OCI-LY3 (cell line): ENCODE data around the gene CDC20B.

Source experiments
- H2AFZ ChIP-seq: fragments of 200-600, 300-600 bp; shearing (Covaris generic); 2 replicates; pipeline ENCODE4 v1.6.0; 2014; ENCODE audit warnings: antibody characterized with exemption, low read depth, low read length
- H3K27ac ChIP-seq: fragments of 200-600, 300-600 bp; sonication (generic); 2 replicates; pipeline ENCODE4 v1.5.1; 2014; ENCODE audit warnings: mild to moderate bottlenecking, low read length, moderate library complexity, mixed read lengths
- H3K27me3 ChIP-seq: fragments of 200-600, 300-600 bp; sonication (generic); 2 replicates; pipeline ENCODE4 v1.6.1; 2014; ENCODE audit warnings: low read depth, low read length, mixed read lengths
- H3K36me3 ChIP-seq: fragments of 200-600, 300-600 bp; sonication (generic); replicated peaks from 2 replicates; pipeline ENCODE3; 2014; ENCODE audit warnings: low read depth, low read length, mixed read lengths
- H3K4me1 ChIP-seq: fragments of 300-600, 200-600 bp; sonication (generic); 2 replicates; pipeline ENCODE4 v1.6.1; 2014; ENCODE audit warnings: low read length, mixed read lengths
- H3K4me2 ChIP-seq: fragments of 200-600, 300-600 bp; sonication (generic); 2 replicates; pipeline ENCODE4 v1.6.1; 2014; ENCODE audit warnings: low read length, mixed read lengths
- H3K4me3 ChIP-seq: fragments of 300-600, 200-600 bp; sonication (generic); 2 replicates; pipeline ENCODE4 v1.5.1; 2014; ENCODE audit warnings: antibody characterized with exemption, mild to moderate bottlenecking, low read length, moderate library complexity
- H3K79me2 ChIP-seq: fragments of 300-600, 200-600 bp; shearing (Covaris generic); 2 replicates; pipeline ENCODE4 v1.6.1; 2014; ENCODE audit warnings: mild to moderate bottlenecking, low read length, mixed read lengths
- H3K9ac ChIP-seq: fragments of 300-600, 200-600 bp; shearing (Covaris generic); 2 replicates; pipeline ENCODE4 v1.6.0; 2014; ENCODE audit warnings: mild to moderate bottlenecking, low read length, moderate library complexity
- H3K9me3 ChIP-seq: fragments of 200-600, 300-600 bp; shearing (Covaris generic); 2 replicates; pipeline ENCODE4 v1.6.1; 2014; ENCODE audit warnings: low read length, mixed read lengths; ENCODE audit not compliant: insufficient read depth
- H4K20me1 ChIP-seq: fragments of 200-600, 300-600 bp; sonication (generic); 2 replicates; pipeline ENCODE4 v1.6.1; 2016; ENCODE audit warnings: low read length, mixed read lengths; ENCODE audit not compliant: insufficient read depth
- EZH2phosphoT487 ChIP-seq: fragments of 200-600 bp; shearing (Covaris generic); IDR thresholded peaks from 2 replicates; pipeline ENCODE4 v1.6.1; 2018; ENCODE audit warnings: antibody characterized with exemption, mixed run types, low read depth
- TF ChIP-seq, protein P1 (sequence below): fragments of 200-600, 300-600 bp; sonication (generic); IDR thresholded peaks from 2 replicates; pipeline ENCODE4 v1.5.1; 2014; ENCODE audit warnings: antibody characterized with exemption, low read length, low read depth

Gene CDC20B

DNA sequence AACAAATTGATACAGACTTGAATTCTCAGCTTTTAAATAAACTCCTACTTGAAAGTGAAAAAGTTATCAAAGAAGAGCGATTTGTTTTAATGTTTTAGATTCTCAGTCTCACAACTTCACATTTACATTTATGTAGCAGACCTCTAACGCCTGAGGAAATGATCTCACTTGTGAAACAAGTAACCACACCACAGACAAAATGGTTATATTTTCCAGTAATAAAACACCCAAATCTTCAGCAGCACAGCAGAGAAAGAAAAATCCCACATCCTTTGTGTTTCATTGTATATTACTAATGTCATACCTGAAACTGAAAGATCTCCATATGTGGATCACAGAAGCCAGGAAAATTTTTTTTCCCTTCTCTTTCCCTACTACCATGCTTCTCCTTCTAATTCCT lies 100.3 kb downstream of the CDC20B start:
- Histone ChIP-seq H3K4me3 (no peak overlapping the region), H4K20me1 (no peaks in the 10 kb centered on the region), H2AFZ (no peak overlapping the region), H3K27me3 (no peaks in the 10 kb centered on the region), H3K4me1 (no peaks in the 10 kb centered on the region), H3K9ac (no peak overlapping the region), H3K27ac (no peak overlapping the region), H3K79me2 (no peaks in the 10 kb centered on the region), H3K4me2 (no peak overlapping the region), H3K36me3 (no peaks in the 10 kb centered on the region), H3K9me3 (no peaks in the 10 kb centered on the region)
- TF ChIP-seq, protein P1, sequence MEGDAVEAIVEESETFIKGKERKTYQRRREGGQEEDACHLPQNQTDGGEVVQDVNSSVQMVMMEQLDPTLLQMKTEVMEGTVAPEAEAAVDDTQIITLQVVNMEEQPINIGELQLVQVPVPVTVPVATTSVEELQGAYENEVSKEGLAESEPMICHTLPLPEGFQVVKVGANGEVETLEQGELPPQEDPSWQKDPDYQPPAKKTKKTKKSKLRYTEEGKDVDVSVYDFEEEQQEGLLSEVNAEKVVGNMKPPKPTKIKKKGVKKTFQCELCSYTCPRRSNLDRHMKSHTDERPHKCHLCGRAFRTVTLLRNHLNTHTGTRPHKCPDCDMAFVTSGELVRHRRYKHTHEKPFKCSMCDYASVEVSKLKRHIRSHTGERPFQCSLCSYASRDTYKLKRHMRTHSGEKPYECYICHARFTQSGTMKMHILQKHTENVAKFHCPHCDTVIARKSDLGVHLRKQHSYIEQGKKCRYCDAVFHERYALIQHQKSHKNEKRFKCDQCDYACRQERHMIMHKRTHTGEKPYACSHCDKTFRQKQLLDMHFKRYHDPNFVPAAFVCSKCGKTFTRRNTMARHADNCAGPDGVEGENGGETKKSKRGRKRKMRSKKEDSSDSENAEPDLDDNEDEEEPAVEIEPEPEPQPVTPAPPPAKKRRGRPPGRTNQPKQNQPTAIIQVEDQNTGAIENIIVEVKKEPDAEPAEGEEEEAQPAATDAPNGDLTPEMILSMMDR: no peak
- no peak for TF ChIP-seq EZH2phosphoT487

DNA sequence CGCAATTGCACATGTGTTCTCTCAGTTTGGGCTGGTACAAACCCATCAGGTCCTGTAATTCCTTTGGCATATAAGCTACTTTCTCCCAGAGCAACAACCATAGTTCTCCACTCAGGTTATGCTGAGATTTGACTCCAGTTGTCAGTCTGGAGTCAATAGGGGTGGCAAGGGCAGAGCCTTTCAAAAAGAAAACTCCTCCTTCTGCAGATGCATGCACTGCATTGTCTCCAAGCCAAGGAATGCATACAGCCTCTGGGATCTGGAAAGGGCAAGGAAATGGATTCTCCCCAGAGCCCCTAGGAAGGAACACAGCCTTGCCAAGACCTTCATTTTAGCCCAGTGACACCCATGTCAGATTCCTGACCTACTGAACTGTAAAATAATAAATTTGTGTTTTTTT lies 101.6 kb downstream of the CDC20B start:
- Histone ChIP-seq H3K27ac (no peak overlapping the region), H3K4me1 (no peaks in the 10 kb centered on the region), H2AFZ (no peak overlapping the region), H3K4me2 (no peak overlapping the region), H3K9ac (no peak overlapping the region), H3K27me3 (no peaks in the 10 kb centered on the region), H3K36me3 (no peaks in the 10 kb centered on the region), H3K79me2 (no peaks in the 10 kb centered on the region), H3K4me3 (no peak overlapping the region), H3K9me3 (no peaks in the 10 kb centered on the region), H4K20me1 (no peaks in the 10 kb centered on the region)
- TF ChIP-seq, protein P1: no peak
- no peak for TF ChIP-seq EZH2phosphoT487

DNA sequence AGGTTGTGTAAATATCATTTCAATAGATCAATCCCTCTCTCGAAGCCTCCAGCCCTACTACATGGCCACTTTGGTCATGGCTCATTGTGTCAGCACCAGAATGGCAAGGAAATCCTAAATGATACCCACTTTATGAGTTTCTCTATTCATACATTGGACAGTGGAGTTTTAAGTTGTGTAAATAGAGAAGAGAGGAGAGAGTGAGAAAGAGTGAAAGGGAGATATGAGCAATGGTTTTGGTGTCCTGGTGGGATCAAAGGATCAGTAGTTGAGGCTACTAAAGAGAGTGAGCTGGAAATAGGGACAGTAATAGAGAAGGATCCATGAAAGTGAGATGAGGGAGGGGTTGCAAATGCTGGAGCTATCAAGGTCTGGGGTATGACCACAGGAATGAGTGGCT lies 102.0 kb downstream of the CDC20B start:
- no peaks in the 10 kb centered on the region for H3K79me2 ChIP-seq
- H3K27ac ChIP-seq: no peak overlapping the region
- no peaks in the 10 kb centered on the region for H3K27me3 ChIP-seq
- no peak overlapping the region for H3K4me2 ChIP-seq
- no peak overlapping the region for H2AFZ ChIP-seq
- no peaks in the 10 kb centered on the region for H4K20me1 ChIP-seq
- no peak overlapping the region for H3K9ac ChIP-seq
- no peak overlapping the region for H3K4me3 ChIP-seq
- no peak for TF ChIP-seq EZH2phosphoT487
- TF ChIP-seq, protein P1: no peak
- H3K9me3 ChIP-seq: no peaks in the 10 kb centered on the region
- no peaks in the 10 kb centered on the region for H3K36me3 ChIP-seq
- H3K4me1 ChIP-seq: no peaks in the 10 kb centered on the region

DNA sequence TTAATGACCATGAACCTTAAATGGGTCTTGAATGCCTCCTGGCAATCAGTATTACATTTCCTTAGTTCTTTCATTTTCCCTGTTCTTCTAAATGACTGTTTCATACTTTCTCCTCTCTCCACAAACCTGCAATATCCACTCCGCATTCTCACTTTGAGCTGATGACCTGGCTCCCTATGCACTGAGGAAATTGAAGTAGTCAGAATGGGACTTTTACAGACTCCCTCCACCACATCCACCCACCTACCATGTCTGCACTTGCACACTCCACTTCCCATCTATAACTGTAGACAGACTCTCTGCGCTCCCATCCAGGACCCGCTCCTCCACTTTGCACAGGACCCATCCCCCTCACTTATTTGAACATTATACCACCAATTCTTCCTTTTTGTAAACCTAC lies 106.7 kb downstream of the CDC20B start:
- no peaks in the 10 kb centered on the region for H4K20me1 ChIP-seq
- no peak overlapping the region for H3K4me3 ChIP-seq

More for the DNA sequence above, 106.7 kb downstream of the CDC20B start:
- no peaks in the 10 kb centered on the region for H3K79me2 ChIP-seq
- H3K9ac ChIP-seq: no peak overlapping the region
- no peaks in the 10 kb centered on the region for H3K4me1 ChIP-seq
- H3K27me3 ChIP-seq: no peaks in the 10 kb centered on the region
- H3K4me2 ChIP-seq: no peak overlapping the region
- H2AFZ ChIP-seq: no peak overlapping the region
- H3K27ac ChIP-seq: no peak overlapping the region
- TF ChIP-seq, protein P1: no peak
- TF ChIP-seq EZH2phosphoT487: no peak
- H3K36me3 ChIP-seq: no peaks in the 10 kb centered on the region
- H3K9me3 ChIP-seq: no peaks in the 10 kb centered on the region
